Effector CD4-positive, alpha-beta T cell (primary cell): Measurements from ENCODE around the gene TSGA10IP.
A peak's percentile ranks its signal among the peaks of the same experiment; 100 is the strongest.

Experiments used
- DNase-seq: peaks from one replicate; pipeline ENCODE4 v3.0.0-alpha.2; 2020

TSGA10IP gene

GRCh38 chr11:65918211-65919140 is 26.8 kb upstream of the TSGA10IP start, which contains the start of gene C11orf68:
C11orf68 (minus strand) TSS chr11:65919062; CDS start chr11:65919031, 31 bp downstream.
- DNase-seq = no peak

- peak; percentile 98 for DNase-seq
Measured at GRCh38 chr11:65919141-65919572, 26.1 kb upstream of the TSGA10IP start, which contains the start of gene DRAP1. DRAP1 (plus strand) TSS chr11:65919426; CDS start chr11:65919502, 76 bp downstream.

GRCh38 chr11:65919573-65920371 is 25.5 kb upstream of the TSGA10IP start:
- DNase-seq = peak; percentile 54

GRCh38 chr11:65920372-65920802 is 24.9 kb upstream of the TSGA10IP start:
- no peak for DNase-seq

GRCh38 chr11:65921033-65921555 is 24.2 kb upstream of the TSGA10IP start:
- DNase-seq = no peak

- no peak for DNase-seq
Measured at GRCh38 chr11:65921876-65922275, 23.4 kb upstream of the TSGA10IP start.

- DNase-seq = no peak
Measured at GRCh38 chr11:65922565-65922964, 22.7 kb upstream of the TSGA10IP start.

- DNase-seq = no peak
Measured at GRCh38 chr11:65925397-65925796, 19.9 kb upstream of the TSGA10IP start.

- DNase-seq = peak; percentile 64
Measured at GRCh38 chr11:65927904-65928397, 17.3 kb upstream of the TSGA10IP start.

- no peak for DNase-seq
Measured at GRCh38 chr11:65928667-65929066, 16.6 kb upstream of the TSGA10IP start.

- DNase-seq = no peak
Measured at GRCh38 chr11:65931773-65932557, 13.3 kb upstream of the TSGA10IP start.

- DNase-seq = no peak
Measured at GRCh38 chr11:65932558-65932919, 12.7 kb upstream of the TSGA10IP start.

- no peak for DNase-seq
Measured at GRCh38 chr11:65934014-65934413, 11.3 kb upstream of the TSGA10IP start.

- no peak for DNase-seq
Measured at GRCh38 chr11:65937766-65938165, 7.5 kb upstream of the TSGA10IP start.

GRCh38 chr11:65941720-65942310 is 3.5 kb upstream of the TSGA10IP start:
- no peak for DNase-seq

- DNase-seq = no peak
Measured at GRCh38 chr11:65942531-65942930, 2.7 kb upstream of the TSGA10IP start.

- no peak for DNase-seq
Measured at GRCh38 chr11:65944191-65944590, 1.1 kb upstream of the TSGA10IP start.

- DNase-seq = no peak
Measured at GRCh38 chr11:65944767-65945166, 513 bp upstream of the TSGA10IP start.

GRCh38 chr11:65945941-65946558 is 770 bp downstream of the TSGA10IP start:
- DNase-seq = no peak

- DNase-seq = no peak
Measured at GRCh38 chr11:65946655-65947054, 1.4 kb downstream of the TSGA10IP start.

GRCh38 chr11:65947133-65947532 is 1.9 kb downstream of the TSGA10IP start:
- no peak for DNase-seq
